Fibroblast of the aortic adventitia (primary cell): Measurements from ENCODE around the gene BRI3. TPM values are rescaled to one million over a fixed set of nuclear protein-coding genes. Genes with fewer than 3 reads are reported as not detected.
"Not testable (repeated sequence)": the region's sequence is repeated elsewhere in the genome, so short reads cannot be mapped to it uniquely, and the experiment has no call there.

Experiments
- DNase-seq: peaks from one replicate; pipeline ENCODE4 v3.0.0-alpha.2; 2010; ENCODE audit warnings: low read depth
- H3K4me3 ChIP-seq: 2 replicates; pipeline ENCODE4 v1.5.1; 2011; ENCODE audit warnings: low read depth, mild to moderate bottlenecking, control low read depth, low read length, moderate library complexity
- CTCF ChIP-seq: IDR thresholded peaks from 2 replicates; pipeline ENCODE4 v1.5.1; 2011; ENCODE audit warnings: mild to moderate bottlenecking, low read length, control low read depth, inconsistent platforms; ENCODE audit not compliant: insufficient read depth
- total RNA-seq: library from RNA; depleted of rRNA; stranded (reverse); fragments of >200 nt; gene quantifications from 2 replicates; pipeline ENCODE4 v1.2.3, GENCODE V29; 2012; ENCODE audit warnings: low replicate concordance

BRI3 gene
- total RNA-seq, 1 donor, result 105 TPM

GRCh38 chr7:98307971-98308466 is 26.5 kb downstream of the BRI3 start:
- DNase-seq, result no peak
- TF ChIP-seq CTCF, result no peak
- H3K4me3 ChIP-seq, result no peak overlapping the region

- no peak overlapping the region for H3K4me3 ChIP-seq
- no peak for DNase-seq
- no peak for TF ChIP-seq CTCF
These were observed 28.1 kb downstream of the BRI3 start for GRCh38 chr7:98309566-98309965.

- no peak overlapping the region for H3K4me3 ChIP-seq
- no peak for TF ChIP-seq CTCF
- no peak for DNase-seq
These were observed 30.7 kb downstream of the BRI3 start for GRCh38 chr7:98312201-98312600.

- DNase-seq, result no peak
- H3K4me3 ChIP-seq, result no peak overlapping the region
- TF ChIP-seq CTCF, result no peak
These were observed 33.0 kb downstream of the BRI3 start for GRCh38 chr7:98314469-98314868.

- no peak overlapping the region for H3K4me3 ChIP-seq
- TF ChIP-seq CTCF, result no peak
- DNase-seq, result no peak
These were observed 34.0 kb downstream of the BRI3 start for GRCh38 chr7:98315318-98315993.

- not testable (repeated sequence) for H3K4me3 ChIP-seq, DNase-seq
These were observed 34.6 kb downstream of the BRI3 start for GRCh38 chr7:98315994-98316527.

GRCh38 chr7:98317366-98318040 is 36.0 kb downstream of the BRI3 start:
- TF ChIP-seq CTCF, result no peak
- no peak for DNase-seq
- no peak overlapping the region for H3K4me3 ChIP-seq
